Dermis lymphatic vessel endothelial cell (primary cell): ENCODE results near the gene OR8I2. TPM values are rescaled to one million over a fixed set of nuclear protein-coding genes. Genes with fewer than 3 reads are reported as not detected.

Source experiments
- total RNA-seq: library from RNA; depleted of rRNA; stranded (reverse); fragments of >200 nt; gene quantifications from 2 replicates; pipeline ENCODE4 v1.2.1, GENCODE V29; 2014

OR8I2 gene
- not detected in 2 replicates for total RNA-seq

DNA sequence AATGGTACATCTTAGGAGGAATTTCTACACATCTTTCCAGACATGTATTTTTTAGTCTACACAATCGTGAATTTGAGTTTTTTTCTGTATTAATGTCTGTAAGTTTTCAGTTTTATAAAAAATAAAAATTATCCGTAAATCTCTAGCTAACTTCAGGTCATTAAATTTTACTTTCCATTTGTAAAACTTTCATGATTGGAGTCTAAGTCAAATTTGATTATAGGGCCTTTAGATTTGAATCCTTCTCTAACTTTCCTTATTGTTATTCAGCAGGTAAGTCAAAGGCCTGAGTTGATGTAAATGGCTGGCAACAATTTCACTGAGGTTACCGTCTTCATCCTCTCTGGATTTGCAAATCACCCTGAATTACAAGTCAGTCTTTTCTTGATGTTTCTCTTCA, at the start of gene OR8I2:
Gene OR8I2, plus strand, starts transcription at position 301 of the 400 bp plus-strand sequence. Its CDS starts 0 bp downstream, at position 301.

DNA sequence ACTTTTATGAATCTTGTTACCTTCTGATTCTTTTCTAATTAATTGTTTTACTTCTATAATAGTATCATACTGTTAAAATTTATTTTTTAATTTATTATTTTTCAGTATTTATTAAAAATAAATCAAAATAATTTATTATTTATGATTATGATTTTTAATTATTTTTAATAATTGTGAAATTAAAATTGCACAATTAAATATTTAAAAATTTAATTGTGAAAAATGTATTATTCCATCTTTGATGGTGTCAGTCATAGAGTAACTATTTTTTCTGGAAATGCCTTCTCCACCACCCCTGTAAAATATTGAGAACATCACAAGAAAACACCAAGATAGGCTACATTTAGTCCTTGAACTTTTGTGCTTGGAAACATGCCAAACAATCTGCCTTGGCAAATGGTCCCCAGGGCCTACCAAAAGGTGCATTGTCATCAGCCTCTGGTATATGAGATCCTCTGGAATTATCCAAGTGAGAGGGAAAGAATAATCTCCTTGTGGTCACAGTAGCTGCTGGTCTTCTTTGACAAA, 10.2 kb downstream of the OR8I2 start, which contains the start of gene OR8H2:
Gene OR8H2, plus strand, starts transcription at position 478 of the 528 bp plus-strand sequence. CDS start 1,356 bp downstream, outside the sequence.

DNA sequence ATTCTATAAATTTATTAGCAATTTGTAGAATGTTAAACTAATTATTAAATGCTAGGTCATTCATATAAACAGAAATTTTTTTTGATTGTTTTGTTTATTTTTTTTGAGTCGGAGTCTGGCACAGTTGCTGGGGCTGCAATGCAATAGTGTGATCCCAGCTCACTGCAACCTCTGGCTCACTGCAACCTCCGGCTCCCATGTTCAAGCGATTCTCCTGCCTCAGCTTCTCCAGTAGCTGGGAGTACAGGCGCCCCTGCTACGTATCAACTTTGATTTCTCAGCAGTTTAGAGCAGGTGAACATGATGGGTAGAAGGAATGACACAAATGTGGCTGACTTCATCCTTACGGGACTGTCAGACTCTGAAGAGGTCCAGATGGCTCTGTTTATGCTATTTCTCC, 29.0 kb downstream of the OR8I2 start, which contains the start of gene OR8H3:
Gene OR8H3, plus strand, starts transcription at position 301 of the 400 bp plus-strand sequence. Its CDS starts 0 bp downstream, at position 301.

DNA sequence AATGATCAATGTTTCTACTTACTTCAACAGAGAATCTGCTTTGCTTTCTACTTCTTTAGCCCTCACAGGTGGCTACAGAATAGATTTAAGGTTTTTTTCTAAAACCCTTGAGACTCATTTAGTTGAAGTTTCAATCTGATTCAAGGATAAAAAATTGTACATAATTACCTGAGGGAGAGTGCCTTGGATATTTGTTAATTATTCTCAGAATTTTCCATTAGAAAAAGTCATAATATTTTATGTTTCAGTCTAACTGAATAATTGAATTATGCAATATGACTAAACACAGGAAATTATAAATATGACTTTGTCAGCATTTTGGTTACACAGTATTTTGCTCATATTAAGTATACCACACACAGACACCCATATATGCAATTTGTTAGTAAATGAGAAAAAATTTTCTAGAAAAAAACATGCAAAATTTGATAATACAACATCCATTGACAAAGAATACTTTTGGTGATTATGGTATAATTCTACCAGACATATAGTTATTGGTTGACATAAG, 47.1 kb downstream of the OR8I2 start, which contains the start of gene OR8J3:
Gene OR8J3, minus strand, starts transcription at position 51 of the 511 bp plus-strand sequence. CDS start 2,483 bp downstream, outside the sequence.

Other genes starting within 250 kb of the OR8I2 start
- gene TRIM51, start 210.0 kb upstream of the OR8I2 start, total RNA-seq: not detected in 2 replicates
- gene OR5W2, start 178.7 kb upstream of the OR8I2 start, total RNA-seq: not detected in 2 replicates
- not detected in 2 replicates for gene OR5I1, start 156.9 kb upstream of the OR8I2 start, total RNA-seq
- not detected in 2 replicates for gene OR10AG1, start 123.4 kb upstream of the OR8I2 start, total RNA-seq
- gene OR5F1, start 98.7 kb upstream of the OR8I2 start, total RNA-seq: not detected in 2 replicates
- not detected in 2 replicates for gene OR5AS1, start 65.7 kb upstream of the OR8I2 start, total RNA-seq
- gene OR8H2, start 10.4 kb downstream of the OR8I2 start, total RNA-seq: not detected in 2 replicates
- not detected in 2 replicates for gene OR8H3, start 29.1 kb downstream of the OR8I2 start, total RNA-seq
- not detected in 2 replicates for gene OR8J3, start 46.9 kb downstream of the OR8I2 start, total RNA-seq
- not detected in 2 replicates for gene OR8K5, start 67.0 kb downstream of the OR8I2 start, total RNA-seq
- gene OR5J2, start 83.3 kb downstream of the OR8I2 start, total RNA-seq: not detected in 2 replicates
- not detected in 2 replicates for gene OR5T2, start 140.9 kb downstream of the OR8I2 start, total RNA-seq
- not detected in 2 replicates for gene OR5T3, start 158.9 kb downstream of the OR8I2 start, total RNA-seq
- gene OR5T1, start 180.8 kb downstream of the OR8I2 start, total RNA-seq: not detected in 2 replicates
- not detected in 2 replicates for gene OR8H1, start 198.9 kb downstream of the OR8I2 start, total RNA-seq
- gene OR8K3, start 221.8 kb downstream of the OR8I2 start, total RNA-seq: not detected in 2 replicates